H1 (cell line): ENCODE measurements around the gene CLIC3. TPM values are rescaled to one million over a fixed set of nuclear protein-coding genes. Genes with fewer than 3 reads are reported as not detected.

Source experiments
- BACH1 ChIP-seq: IDR thresholded peaks from 2 replicates; pipeline ENCODE4 v1.6.1; 2012; ENCODE audit warnings: low read length, improper control_type of control experiment
- GABPA ChIP-seq: IDR thresholded peaks from 2 replicates; pipeline ENCODE4 v1.6.1; 2011; ENCODE audit warnings: mild to moderate bottlenecking, low read length, moderate library complexity, borderline replicate concordance; ENCODE audit not compliant: insufficient read depth
- GTF2F1 ChIP-seq: IDR thresholded peaks from 2 replicates; pipeline ENCODE4 v1.6.1; 2012; ENCODE audit warnings: low read depth, low read length, improper control_type of control experiment, borderline replicate concordance
- KDM4A ChIP-seq: IDR thresholded peaks from one replicate; pipeline ENCODE4 v1.7.1; 2012; ENCODE audit warnings: low read depth, mild to moderate bottlenecking, moderate library complexity, low read length, inconsistent platforms; ENCODE audit not compliant: severe bottlenecking
- SIN3A ChIP-seq, 2 experiments: IDR thresholded peaks in 1 of 2; conservative IDR thresholded peaks in 1 of 2; 2 replicates each; pipeline ENCODE4 v1.6.1; 2011 to 2012; ENCODE audit warnings: low read length in 2 of 2, improper control_type of control experiment in 1 of 2, low read depth in 1 of 2, mild to moderate bottlenecking in 1 of 2
- SP4 ChIP-seq: IDR thresholded peaks from 2 replicates; pipeline ENCODE4 v1.6.1; 2012; ENCODE audit warnings: low read length, inconsistent platforms
- polyA plus RNA-seq, 7 experiments: library from polyadenylated mRNA; depleted of rRNA in 3 of 7; stranded (reverse) in 5 of 7; unstranded in 2 of 7; fragments of >200 nt in 5 of 7; fragments of 200-250 nt in 2 of 7; gene quantifications; 1 replicate in 5 of 7; 2 replicates in 1 of 7; 4 replicates in 1 of 7; pipeline versions ENCODE4 v1.2.1 to v1.2.3, GENCODE V29; 2011 to 2013; ENCODE audit warnings: missing spikeins in 2 of 7, mixed read lengths in 2 of 7
- total RNA-seq: library from RNA; stranded (reverse); fragmentation: NEBNext Ultra II Directional; extraction: Animal tissue kit (Norgen Biotek cat#: 25700); gene quantifications from 2 replicates; pipeline ENCODE4 v1.2.1, GENCODE V29; 2021
- TF ChIP-seq, protein P1 (sequence below): fragments of 300-600 bp; sonication (generic); IDR thresholded peaks from 2 replicates; pipeline ENCODE4 v1.7.1; 2012; ENCODE audit warnings: low read length, moderate library complexity, mild to moderate bottlenecking, inconsistent platforms; ENCODE audit not compliant: insufficient replicate concordance
- TF ChIP-seq, protein P2 (sequence below): IDR thresholded peaks from 2 replicates; pipeline ENCODE4 v1.6.1; 2011; ENCODE audit warnings: low read depth, mild to moderate bottlenecking, low read length; ENCODE audit not compliant: insufficient read depth

CLIC3 gene
- total and polyA plus RNA-seq, 2 of the 8 experiments (the other 6 are each of a cell fraction or from before 2014, with no cell fraction given), result 0.12 TPM; not detected in 1

DNA sequence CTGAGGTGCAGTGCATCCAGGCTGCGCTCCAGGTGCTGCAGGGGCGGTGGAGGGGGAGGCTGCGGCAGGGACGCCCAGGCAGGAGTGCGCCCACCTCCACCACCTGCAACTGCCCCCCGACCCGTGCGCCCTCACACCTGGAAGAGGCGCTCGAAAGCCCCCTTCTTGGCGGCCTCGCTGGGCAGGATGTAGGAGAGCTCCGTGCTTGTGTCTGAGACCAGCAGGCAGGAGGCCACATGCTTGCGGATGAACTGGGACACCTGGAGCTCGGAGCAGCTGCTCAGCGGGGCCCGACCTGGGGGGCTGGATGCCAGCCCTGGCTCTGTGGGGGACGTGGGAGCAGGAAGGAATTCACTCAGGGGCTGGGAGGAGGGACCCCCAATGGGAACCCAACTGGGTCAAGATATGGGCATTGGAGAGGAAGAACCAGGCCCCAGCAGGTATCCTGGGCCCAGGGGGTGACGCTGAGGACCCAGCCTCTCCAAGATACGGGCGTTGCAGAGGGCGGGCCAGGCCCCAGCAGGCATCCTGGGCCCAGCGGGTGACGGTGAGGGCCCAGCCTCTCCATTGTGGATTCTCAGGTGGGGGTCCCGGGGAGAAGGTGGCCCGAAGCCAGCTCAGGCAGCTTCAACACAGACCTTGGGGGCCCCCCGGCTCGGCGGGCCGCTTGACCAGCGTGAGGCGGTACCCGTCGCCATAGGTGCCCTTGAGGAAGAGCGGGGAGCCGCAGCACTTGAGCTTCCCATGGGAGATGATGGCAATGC lies 18.6 kb upstream of the CLIC3 start (continued):
- TF ChIP-seq GABPA (no peak), SIN3A (conservative IDR thresholded peaks at IDR 0.05 in 1 of 2, IDR thresholded peaks at IDR 0.05 in 1 of 2; ENCODE audit: low read depth in 1 of 2, low read length in 2 of 2) (no peak), GTF2F1 (no peak), BACH1 (no peak), KDM4A (no peak), SP4 (no peak)
- TF ChIP-seq, protein P1, sequence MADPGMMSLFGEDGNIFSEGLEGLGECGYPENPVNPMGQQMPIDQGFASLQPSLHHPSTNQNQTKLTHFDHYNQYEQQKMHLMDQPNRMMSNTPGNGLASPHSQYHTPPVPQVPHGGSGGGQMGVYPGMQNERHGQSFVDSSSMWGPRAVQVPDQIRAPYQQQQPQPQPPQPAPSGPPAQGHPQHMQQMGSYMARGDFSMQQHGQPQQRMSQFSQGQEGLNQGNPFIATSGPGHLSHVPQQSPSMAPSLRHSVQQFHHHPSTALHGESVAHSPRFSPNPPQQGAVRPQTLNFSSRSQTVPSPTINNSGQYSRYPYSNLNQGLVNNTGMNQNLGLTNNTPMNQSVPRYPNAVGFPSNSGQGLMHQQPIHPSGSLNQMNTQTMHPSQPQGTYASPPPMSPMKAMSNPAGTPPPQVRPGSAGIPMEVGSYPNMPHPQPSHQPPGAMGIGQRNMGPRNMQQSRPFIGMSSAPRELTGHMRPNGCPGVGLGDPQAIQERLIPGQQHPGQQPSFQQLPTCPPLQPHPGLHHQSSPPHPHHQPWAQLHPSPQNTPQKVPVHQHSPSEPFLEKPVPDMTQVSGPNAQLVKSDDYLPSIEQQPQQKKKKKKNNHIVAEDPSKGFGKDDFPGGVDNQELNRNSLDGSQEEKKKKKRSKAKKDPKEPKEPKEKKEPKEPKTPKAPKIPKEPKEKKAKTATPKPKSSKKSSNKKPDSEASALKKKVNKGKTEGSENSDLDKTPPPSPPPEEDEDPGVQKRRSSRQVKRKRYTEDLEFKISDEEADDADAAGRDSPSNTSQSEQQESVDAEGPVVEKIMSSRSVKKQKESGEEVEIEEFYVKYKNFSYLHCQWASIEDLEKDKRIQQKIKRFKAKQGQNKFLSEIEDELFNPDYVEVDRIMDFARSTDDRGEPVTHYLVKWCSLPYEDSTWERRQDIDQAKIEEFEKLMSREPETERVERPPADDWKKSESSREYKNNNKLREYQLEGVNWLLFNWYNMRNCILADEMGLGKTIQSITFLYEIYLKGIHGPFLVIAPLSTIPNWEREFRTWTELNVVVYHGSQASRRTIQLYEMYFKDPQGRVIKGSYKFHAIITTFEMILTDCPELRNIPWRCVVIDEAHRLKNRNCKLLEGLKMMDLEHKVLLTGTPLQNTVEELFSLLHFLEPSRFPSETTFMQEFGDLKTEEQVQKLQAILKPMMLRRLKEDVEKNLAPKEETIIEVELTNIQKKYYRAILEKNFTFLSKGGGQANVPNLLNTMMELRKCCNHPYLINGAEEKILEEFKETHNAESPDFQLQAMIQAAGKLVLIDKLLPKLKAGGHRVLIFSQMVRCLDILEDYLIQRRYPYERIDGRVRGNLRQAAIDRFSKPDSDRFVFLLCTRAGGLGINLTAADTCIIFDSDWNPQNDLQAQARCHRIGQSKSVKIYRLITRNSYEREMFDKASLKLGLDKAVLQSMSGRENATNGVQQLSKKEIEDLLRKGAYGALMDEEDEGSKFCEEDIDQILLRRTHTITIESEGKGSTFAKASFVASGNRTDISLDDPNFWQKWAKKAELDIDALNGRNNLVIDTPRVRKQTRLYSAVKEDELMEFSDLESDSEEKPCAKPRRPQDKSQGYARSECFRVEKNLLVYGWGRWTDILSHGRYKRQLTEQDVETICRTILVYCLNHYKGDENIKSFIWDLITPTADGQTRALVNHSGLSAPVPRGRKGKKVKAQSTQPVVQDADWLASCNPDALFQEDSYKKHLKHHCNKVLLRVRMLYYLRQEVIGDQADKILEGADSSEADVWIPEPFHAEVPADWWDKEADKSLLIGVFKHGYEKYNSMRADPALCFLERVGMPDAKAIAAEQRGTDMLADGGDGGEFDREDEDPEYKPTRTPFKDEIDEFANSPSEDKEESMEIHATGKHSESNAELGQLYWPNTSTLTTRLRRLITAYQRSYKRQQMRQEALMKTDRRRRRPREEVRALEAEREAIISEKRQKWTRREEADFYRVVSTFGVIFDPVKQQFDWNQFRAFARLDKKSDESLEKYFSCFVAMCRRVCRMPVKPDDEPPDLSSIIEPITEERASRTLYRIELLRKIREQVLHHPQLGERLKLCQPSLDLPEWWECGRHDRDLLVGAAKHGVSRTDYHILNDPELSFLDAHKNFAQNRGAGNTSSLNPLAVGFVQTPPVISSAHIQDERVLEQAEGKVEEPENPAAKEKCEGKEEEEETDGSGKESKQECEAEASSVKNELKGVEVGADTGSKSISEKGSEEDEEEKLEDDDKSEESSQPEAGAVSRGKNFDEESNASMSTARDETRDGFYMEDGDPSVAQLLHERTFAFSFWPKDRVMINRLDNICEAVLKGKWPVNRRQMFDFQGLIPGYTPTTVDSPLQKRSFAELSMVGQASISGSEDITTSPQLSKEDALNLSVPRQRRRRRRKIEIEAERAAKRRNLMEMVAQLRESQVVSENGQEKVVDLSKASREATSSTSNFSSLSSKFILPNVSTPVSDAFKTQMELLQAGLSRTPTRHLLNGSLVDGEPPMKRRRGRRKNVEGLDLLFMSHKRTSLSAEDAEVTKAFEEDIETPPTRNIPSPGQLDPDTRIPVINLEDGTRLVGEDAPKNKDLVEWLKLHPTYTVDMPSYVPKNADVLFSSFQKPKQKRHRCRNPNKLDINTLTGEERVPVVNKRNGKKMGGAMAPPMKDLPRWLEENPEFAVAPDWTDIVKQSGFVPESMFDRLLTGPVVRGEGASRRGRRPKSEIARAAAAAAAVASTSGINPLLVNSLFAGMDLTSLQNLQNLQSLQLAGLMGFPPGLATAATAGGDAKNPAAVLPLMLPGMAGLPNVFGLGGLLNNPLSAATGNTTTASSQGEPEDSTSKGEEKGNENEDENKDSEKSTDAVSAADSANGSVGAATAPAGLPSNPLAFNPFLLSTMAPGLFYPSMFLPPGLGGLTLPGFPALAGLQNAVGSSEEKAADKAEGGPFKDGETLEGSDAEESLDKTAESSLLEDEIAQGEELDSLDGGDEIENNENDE, result no peak
- TF ChIP-seq, protein P2, sequence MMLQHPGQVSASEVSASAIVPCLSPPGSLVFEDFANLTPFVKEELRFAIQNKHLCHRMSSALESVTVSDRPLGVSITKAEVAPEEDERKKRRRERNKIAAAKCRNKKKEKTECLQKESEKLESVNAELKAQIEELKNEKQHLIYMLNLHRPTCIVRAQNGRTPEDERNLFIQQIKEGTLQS, result no peak
- TF ChIP-seq, all 59 proteins: peak for 0
